Measurements from ENCODE around the gene UBXN6. TPM values are rescaled to one million over a fixed set of nuclear protein-coding genes. Genes with fewer than 3 reads are reported as not detected.

The UBXN6 gene
- total RNA-seq = 113 TPM
- long read RNA-seq, full-length matches to known transcripts = 23 of 43 reads
- long read RNA-seq, partial matches to known transcripts = 17 of 43 reads
- long read RNA-seq, other reads (novel, unspliced or antisense) = 3 of 43 reads

- peak within 1 kb of the TSS; percentile 81 for H3K27ac ChIP-seq
These were observed at the start of gene UBXN6 for GRCh38 chr19:4457654-4458395. Gene UBXN6, minus strand, starts transcription at chr19:4457794. Its CDS starts 97 bp downstream, at chr19:4457697.

GRCh38 chr19:4507150-4507452, 49.5 kb upstream of the UBXN6 start:
- ATAC-seq (no peak), DNase-seq (no peak)
- Histone ChIP-seq H3K27me3 (no peaks in the 10 kb centered on the region), H3K4me3 (no peak overlapping the region), H3K36me3 (peaks cover 6% of the 10 kb centered on the region), H3K9me3 (no peaks in the 10 kb centered on the region), H3K27ac (no peak overlapping the region), H3K4me1 (no peaks in the 10 kb centered on the region)
- intact Hi-C loops (cut with DNase I) = no loop called here
- TF ChIP-seq CTCF (IDR thresholded peaks at IDR 0.05) = no peak

More at GRCh38 chr19:4457654-4458395, at the start of gene UBXN6:
- intact Hi-C loops (cut with DNase I) = no loop called here
- Histone ChIP-seq H3K4me3 (peak within 1 kb of the TSS; percentile 68), H3K4me1 (peaks cover 12% of the 10 kb centered on the region), H3K9me3 (no peaks in the 10 kb centered on the region), H3K27me3 (no peaks in the 10 kb centered on the region), H3K36me3 (peaks cover 13% of the 10 kb centered on the region)
- ATAC-seq = peak; percentile 96
- peak; percentile 99 for DNase-seq
- no peak for TF ChIP-seq CTCF (IDR thresholded peaks at IDR 0.05)

GRCh38 chr19:4506449-4507149, 49.0 kb upstream of the UBXN6 start:
- DNase-seq (no peak), ATAC-seq (no peak)
- no peak for TF ChIP-seq CTCF (IDR thresholded peaks at IDR 0.05)
- Histone ChIP-seq H3K9me3 (no peaks in the 10 kb centered on the region), H3K4me3 (no peak overlapping the region), H3K36me3 (peaks cover 8% of the 10 kb centered on the region), H3K27ac (no peak overlapping the region), H3K4me1 (no peaks in the 10 kb centered on the region), H3K27me3 (no peaks in the 10 kb centered on the region)
- intact Hi-C loops (cut with DNase I) = no loop called here

GRCh38 chr19:4505570-4506448, 48.2 kb upstream of the UBXN6 start:
- Histone ChIP-seq H3K27me3 (no peaks in the 10 kb centered on the region), H3K9me3 (no peaks in the 10 kb centered on the region), H3K27ac (no peak overlapping the region), H3K4me1 (no peaks in the 10 kb centered on the region), H3K36me3 (peaks cover 16% of the 10 kb centered on the region), H3K4me3 (no peak overlapping the region)
- intact Hi-C loops (cut with DNase I) = no loop called here
- ATAC-seq (no peak), DNase-seq (no peak)
- no peak for TF ChIP-seq CTCF (IDR thresholded peaks at IDR 0.05)

- Histone ChIP-seq H3K36me3 (peaks cover 19% of the 10 kb centered on the region), H3K4me3 (no peak overlapping the region), H3K27me3 (no peaks in the 10 kb centered on the region), H3K27ac (no peak overlapping the region), H3K9me3 (no peaks in the 10 kb centered on the region), H3K4me1 (no peaks in the 10 kb centered on the region)
- no peak for TF ChIP-seq CTCF (IDR thresholded peaks at IDR 0.05)
- intact Hi-C loops (cut with DNase I) = no loop called here
- DNase-seq = no peak
- peak; percentile 56 for ATAC-seq
These were observed 47.4 kb upstream of the UBXN6 start for GRCh38 chr19:4504891-4505569.
